SK-N-SH treated with all-trans-retinoic acid at 6 μM for 48 hours (cell line): ENCODE data around the gene FCGR3B.
"Not testable (repeated sequence)": the region's sequence is repeated elsewhere in the genome, so short reads cannot be mapped to it uniquely, and the experiment has no call there.

Source experiments
- ARNTL ChIP-seq: fragments of 450-650 bp; formaldehyde crosslinking; IDR thresholded peaks from 2 replicates; pipeline ENCODE4 v1.5.0; 2020; ENCODE audit warnings: low read depth, mild to moderate bottlenecking, moderate library complexity, borderline replicate concordance
- CSDC2 ChIP-seq: fragments of 250-450 bp; sonication (Bioruptor Pico); IDR thresholded peaks from 2 replicates; pipeline ENCODE4 v1.5.0; 2020; ENCODE audit warnings: mild to moderate bottlenecking, moderate library complexity
- GLIS3 ChIP-seq: fragments of 250-450 bp; sonication (Bioruptor Pico); IDR thresholded peaks from 2 replicates; pipeline ENCODE4 v1.5.0; 2020; ENCODE audit warnings: mild to moderate bottlenecking, moderate library complexity
- PATZ1 ChIP-seq: fragments of 250-450 bp; sonication (Bioruptor Pico); IDR thresholded peaks from 2 replicates; pipeline ENCODE4 v1.8.0; 2020; ENCODE audit warnings: mild to moderate bottlenecking, moderate library complexity, borderline replicate concordance
- POU6F1 ChIP-seq: fragments of 250-450 bp; sonication (Bioruptor Pico); IDR thresholded peaks from 2 replicates; pipeline ENCODE4 v1.8.0; 2021; ENCODE audit warnings: low read depth, mild to moderate bottlenecking, moderate library complexity, borderline replicate concordance
- SNAI2 ChIP-seq: fragments of 250-450 bp; sonication (Bioruptor Pico); IDR thresholded peaks from 2 replicates; pipeline ENCODE4 v1.5.0; 2020; ENCODE audit warnings: mild to moderate bottlenecking, moderate library complexity
- TCF4 ChIP-seq: fragments of 250-450 bp; sonication (Bioruptor Pico); IDR thresholded peaks from 2 replicates; pipeline ENCODE4 v1.8.0; 2021; ENCODE audit warnings: mild to moderate bottlenecking, moderate library complexity, borderline replicate concordance
- TOX ChIP-seq: fragments of 250-450 bp; sonication (Bioruptor Pico); IDR thresholded peaks from 2 replicates; pipeline ENCODE4 v1.8.0; 2021; ENCODE audit warnings: mild to moderate bottlenecking, moderate library complexity, borderline replicate concordance
- ZFP3 ChIP-seq: fragments of 250-450 bp; sonication (Bioruptor Pico); IDR thresholded peaks from 2 replicates; pipeline ENCODE4 v1.5.0; 2020; ENCODE audit warnings: mild to moderate bottlenecking, moderate library complexity
- ZFP30 ChIP-seq: fragments of 450-650 bp; formaldehyde crosslinking; IDR thresholded peaks from 2 replicates; pipeline ENCODE4 v1.5.0; 2022; ENCODE audit warnings: mild to moderate bottlenecking, moderate library complexity

- TF ChIP-seq CSDC2; ARNTL (CRISPR knock-in tag); POU6F1 (CRISPR knock-in tag); TOX (CRISPR knock-in tag); SNAI2 (CRISPR knock-in tag); ZFP30; TCF4 (CRISPR knock-in tag); GLIS3 (CRISPR knock-in tag); PATZ1; ZFP3: not testable (repeated sequence)
Observed at GRCh38 chr1:161643481-161644208, 12.7 kb upstream of the FCGR3B start.
